Erythroblast (primary cell): ENCODE data around the gene ZCCHC7.
"Not testable (repeated sequence)": the region's sequence is repeated elsewhere in the genome, so short reads cannot be mapped to it uniquely, and the experiment has no call there.

Experiments
- DNase-seq, 2 experiments: peaks; one replicate each; lab custom pipeline; 2025; lab: John Stamatoyannopoulos, UW
- GATA1 ChIP-seq: IDR thresholded peaks from 2 replicates; pipeline ENCODE4 v1.6.1; 2011; ENCODE audit warnings: low read depth, mild to moderate bottlenecking, control low read depth, low read length, moderate library complexity
- POLR2A ChIP-seq: IDR thresholded peaks from 2 replicates; pipeline ENCODE4 v1.6.1; 2011; ENCODE audit warnings: mild to moderate bottlenecking, low read length

The ZCCHC7 gene

DNA sequence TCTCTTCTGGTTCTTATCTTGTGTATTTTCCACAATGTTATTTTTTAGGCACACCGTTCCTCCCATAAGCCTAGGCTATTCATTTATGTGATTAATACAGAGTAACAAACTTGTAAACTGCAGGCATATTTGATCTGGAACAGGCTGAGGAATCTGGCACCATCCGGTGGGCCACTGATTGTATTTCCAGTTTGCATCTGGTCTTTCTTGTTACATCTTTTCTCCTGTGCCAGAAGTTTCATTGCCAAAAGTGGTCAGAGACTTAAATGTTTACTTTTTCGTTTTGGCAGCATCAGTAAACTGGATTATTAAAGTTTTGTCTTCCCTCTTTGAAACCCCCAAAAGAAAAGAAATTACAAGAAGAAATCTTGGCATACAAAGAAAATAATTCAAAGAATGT lies 17.9 kb upstream of the ZCCHC7 start:
- DNase-seq: no peak
- TF ChIP-seq GATA1: no peak

- DNase-seq: peak in 1 of 2 experiments; percentile 25
- TF ChIP-seq POLR2A: no peak
- no peak for TF ChIP-seq GATA1
Observed at GRCh38 chr9:37104183-37104889, 16.0 kb upstream of the ZCCHC7 start.

DNA sequence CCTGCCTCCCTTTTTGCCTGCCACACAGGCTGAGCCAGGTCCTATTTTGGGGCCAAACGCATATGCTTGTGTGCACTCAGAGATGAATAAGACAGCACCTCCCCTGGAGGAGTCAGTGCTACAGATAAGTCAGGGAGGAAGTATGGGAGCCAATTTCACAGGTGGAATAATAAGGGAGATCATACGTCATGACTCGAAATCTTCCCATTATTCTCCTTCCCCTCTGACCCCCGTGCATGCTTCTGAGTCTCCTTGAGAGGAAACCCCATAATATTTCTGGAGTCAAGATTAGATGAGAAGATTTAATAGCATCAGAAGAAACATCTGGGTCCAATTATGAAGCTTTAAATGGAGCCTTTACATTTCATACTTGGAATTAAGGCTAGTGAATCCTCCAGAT lies 15.1 kb upstream of the ZCCHC7 start:
- TF ChIP-seq GATA1 (no peak), POLR2A (no peak)
- DNase-seq: no peak

DNA sequence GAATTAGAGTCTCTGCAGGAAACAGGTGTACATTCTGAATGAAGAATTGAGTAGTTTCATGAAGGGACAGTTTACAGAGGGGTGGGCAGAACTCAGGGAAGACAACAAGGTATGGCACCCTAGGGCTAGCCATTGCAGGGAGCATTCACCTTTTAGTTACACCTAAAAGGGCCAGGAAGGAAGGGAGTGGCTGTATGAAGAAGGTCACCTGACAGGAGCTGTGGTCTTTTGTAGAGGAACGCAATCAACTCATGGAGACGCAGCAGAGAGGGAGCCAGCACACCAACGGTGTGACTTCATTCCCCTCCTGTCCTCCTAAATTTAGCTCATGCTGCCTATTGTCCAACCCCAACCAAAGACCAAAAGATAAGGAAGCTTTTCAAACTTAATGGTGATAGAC lies 12.7 kb upstream of the ZCCHC7 start:
- TF ChIP-seq GATA1 (no peak), POLR2A (no peak)
- DNase-seq: no peak

GRCh38 chr9:37114442-37114841 lies 5.9 kb upstream of the ZCCHC7 start:
- not testable (repeated sequence) for DNase-seq

DNA sequence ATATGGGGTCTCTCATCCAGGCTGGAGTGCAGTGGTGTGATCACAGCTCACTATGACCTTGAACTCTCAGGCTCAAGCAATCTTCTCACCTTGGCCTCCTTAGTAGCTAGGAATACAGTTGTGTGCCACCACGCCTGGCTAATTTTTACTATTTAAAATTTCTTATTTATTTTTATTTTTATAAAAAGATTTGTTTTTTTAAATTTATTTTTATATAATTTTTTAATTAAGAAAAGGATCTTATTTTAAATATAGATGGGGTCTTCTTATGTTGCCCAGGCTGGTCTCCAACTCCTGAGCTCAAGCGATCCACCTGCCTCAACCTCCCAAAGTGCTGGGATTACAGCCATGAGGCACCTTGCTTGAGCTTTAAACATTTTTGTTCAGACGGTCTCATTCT lies 2.4 kb upstream of the ZCCHC7 start:
- TF ChIP-seq GATA1 (no peak), POLR2A (no peak)
- DNase-seq: no peak

- no peak for DNase-seq
- TF ChIP-seq POLR2A (no peak), GATA1 (no peak)
Observed at GRCh38 chr9:37119360-37119759, 1.0 kb upstream of the ZCCHC7 start.

DNA sequence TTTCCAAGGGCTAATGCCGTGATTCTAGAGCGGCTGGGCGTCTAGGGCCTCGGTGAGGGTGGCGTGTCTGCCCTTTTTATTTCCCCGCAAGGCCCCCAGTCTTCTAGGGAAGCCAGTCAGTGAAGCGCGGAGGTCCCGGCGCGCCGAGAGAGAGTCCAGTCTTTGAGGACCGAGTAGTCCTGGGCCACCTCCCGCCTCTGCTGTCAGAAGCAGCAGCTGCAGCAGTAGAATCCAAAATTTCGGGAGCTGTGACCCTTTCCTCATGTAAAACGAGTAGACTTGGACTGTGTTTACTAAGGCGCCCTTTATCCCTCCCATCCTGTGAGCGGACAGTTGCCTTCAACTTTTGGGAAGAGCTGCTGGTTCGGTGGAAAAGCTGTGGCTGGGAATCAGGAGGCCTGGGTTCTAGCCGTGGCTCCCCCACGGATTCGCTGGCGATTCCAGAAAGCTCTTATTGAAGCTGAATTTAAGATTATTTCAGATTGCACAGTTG lies 515 bp downstream of the ZCCHC7 start:
- DNase-seq: peak in 1 of 2 experiments; percentile 76

GRCh38 chr9:37121881-37122280 lies 1.5 kb downstream of the ZCCHC7 start:
- DNase-seq: peak; percentile 8 to 36
- TF ChIP-seq POLR2A (no peak), GATA1 (no peak)

DNA sequence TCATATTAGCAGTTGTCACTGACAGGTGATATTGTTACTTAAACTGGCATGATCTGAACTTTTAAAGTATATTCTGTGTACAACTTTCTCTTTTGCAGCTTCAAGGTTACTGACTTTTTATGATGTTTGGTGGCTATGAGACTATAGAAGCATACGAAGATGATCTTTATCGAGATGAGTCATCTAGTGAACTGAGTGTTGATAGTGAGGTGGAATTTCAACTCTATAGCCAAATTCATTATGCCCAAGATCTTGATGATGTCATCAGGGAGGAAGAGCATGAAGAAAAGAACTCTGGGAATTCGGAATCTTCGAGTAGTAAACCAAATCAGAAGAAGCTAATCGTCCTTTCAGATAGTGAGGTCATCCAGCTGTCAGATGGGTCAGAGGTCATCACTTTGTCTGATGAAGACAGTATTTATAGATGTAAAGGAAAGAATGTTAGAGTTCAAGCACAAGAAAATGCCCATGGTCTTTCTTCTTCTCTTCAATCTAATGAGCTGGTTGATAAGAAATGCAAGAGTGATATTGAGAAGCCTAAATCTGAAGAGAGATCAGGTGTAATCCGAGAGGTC lies 5.9 kb downstream of the ZCCHC7 start:
- TF ChIP-seq GATA1 (no peak), POLR2A (no peak)
- peak; percentile 11 to 43 for DNase-seq

DNA sequence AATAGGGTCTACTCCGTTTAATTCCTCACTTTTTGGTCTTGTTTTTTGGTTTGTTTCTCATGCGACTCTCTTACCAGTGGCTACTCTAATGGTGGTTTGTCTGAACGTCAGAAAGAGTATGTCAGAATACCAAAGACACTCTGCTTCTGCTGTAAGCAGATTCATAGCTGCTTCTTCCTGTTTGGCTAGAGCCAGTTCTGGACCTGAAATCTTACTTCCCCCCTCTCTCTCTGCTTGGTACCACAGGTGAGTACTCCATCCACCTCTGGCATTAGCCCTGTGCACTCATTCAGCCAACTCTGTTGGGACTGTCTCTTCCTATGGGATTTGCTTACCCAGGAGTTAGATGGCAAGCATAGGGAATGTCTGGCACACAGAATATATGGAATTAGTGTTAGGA lies 6.6 kb downstream of the ZCCHC7 start:
- TF ChIP-seq POLR2A (no peak), GATA1 (no peak)
- DNase-seq: no peak

DNA sequence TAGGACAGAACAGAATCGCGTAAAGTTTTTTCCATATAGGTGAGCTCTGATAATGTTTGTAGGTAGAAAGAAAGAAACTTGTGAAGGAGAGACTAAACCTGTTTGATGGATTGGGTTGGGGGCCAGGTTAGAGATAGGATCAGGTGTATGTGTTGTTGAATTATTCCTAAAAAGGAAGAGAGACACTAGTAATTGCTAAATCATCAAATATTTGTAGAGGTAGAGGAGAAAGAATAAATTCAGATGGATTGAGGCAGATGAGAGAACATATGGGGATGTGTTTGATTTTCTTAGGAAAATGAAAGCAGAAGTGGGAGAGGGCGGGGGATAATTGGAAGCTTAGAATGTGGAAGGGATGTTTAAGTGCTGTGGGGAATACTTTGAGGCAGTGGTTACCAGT lies 7.7 kb downstream of the ZCCHC7 start:
- no peak for DNase-seq
- TF ChIP-seq POLR2A (no peak), GATA1 (no peak)

GRCh38 chr9:37134166-37134565 lies 13.8 kb downstream of the ZCCHC7 start:
- no peak for DNase-seq
- no peak for TF ChIP-seq GATA1

- DNase-seq: no peak
- no peak for TF ChIP-seq POLR2A
- no peak for TF ChIP-seq GATA1
Observed at GRCh38 chr9:37141015-37141414, 20.6 kb downstream of the ZCCHC7 start.

DNA sequence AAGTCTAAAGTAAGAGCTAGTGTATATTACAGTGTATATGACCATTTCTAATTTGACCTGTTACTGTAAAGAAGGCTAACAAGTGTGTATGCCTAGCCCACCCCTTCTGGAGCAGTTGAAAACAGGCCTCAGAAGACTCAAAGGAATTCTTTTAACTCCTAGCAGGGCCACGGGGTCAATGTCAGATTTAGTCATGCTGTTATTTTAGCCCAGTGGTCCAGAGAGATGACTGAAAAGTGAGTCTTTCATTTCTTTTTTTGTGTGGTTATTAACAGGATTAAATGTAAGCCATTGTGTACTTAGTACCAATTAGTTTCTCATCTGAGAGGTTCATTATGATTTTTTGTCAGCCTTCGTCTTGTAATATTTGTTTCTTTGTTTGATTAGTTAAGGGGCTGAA lies 24.4 kb downstream of the ZCCHC7 start:
- DNase-seq: no peak
- TF ChIP-seq GATA1 (no peak), POLR2A (no peak)

GRCh38 chr9:37146410-37146809 lies 26.0 kb downstream of the ZCCHC7 start:
- TF ChIP-seq GATA1 (no peak), POLR2A (no peak)
- no peak for DNase-seq

DNA sequence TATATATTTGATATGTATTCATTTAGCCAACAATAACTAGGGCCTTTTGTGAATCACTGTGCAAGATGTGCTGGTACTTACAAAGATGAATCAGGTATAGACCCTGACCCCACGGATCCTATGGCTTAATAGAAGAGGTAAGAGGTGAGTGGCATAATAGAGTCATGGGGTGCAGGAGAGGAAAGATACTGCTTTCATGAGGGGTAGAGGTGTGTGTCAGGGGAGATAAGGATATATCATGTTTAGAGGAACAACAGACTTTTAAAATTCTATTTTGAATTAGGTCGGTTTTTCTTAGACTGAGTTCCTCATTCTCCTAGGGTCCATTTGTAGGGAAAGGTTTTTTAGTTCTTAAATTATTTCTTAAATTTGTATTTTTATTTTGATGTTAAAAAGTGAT lies 27.8 kb downstream of the ZCCHC7 start:
- TF ChIP-seq POLR2A: no peak
- no peak for TF ChIP-seq GATA1
- DNase-seq: peak; percentile 27 to 47
